Measurements from ENCODE around the gene LRMDA.

Gene LRMDA

DNA sequence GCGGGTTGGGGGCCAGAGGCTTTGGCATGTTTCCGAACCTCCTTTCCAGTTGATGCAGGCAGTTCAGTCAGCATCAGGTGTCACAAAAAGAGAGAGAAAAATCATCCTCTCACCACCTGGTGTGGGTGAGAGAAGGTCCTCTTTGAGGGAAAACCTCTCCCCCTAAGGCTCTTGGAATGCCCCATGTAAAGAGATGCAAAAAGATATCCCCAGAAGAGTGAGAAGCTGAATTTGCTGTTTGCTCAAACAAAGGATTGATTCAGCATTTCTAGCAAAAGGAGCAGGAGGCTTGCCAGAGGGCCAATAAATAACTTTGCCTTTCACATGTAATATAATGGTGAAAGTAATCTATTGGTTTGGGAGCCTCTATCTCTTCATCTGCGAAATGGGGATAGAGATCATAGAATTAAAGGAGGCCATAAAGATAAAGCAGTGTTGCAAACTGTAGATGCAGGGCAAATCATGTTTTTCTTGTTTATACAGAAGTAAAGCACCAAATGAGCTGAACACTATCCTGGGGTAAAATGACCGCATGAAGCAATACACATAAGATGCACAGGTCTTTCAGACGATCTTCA, 425.9 kb downstream of the LRMDA start:
- DNase-seq, result no peak

DNA sequence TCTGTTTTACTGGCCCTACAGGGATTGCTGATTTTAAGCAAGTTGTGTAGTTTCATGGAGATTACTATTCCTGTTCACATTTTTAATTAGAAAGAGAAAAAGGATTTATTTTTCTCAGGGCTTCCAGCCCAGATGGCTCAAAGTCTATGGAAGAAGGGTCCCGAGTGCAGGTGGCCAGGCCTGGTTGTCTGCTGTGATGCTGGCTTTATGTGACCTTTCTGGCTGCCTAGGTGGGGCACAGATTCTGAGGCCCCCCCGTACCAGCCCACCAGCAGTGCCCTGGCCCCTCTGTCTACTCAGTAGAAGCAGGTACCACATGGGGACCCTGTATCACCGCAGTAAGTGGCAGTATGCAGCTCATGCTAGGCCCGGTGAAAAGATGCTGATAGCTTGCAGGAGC, 426.5 kb downstream of the LRMDA start:
- DNase-seq, result no peak

DNA sequence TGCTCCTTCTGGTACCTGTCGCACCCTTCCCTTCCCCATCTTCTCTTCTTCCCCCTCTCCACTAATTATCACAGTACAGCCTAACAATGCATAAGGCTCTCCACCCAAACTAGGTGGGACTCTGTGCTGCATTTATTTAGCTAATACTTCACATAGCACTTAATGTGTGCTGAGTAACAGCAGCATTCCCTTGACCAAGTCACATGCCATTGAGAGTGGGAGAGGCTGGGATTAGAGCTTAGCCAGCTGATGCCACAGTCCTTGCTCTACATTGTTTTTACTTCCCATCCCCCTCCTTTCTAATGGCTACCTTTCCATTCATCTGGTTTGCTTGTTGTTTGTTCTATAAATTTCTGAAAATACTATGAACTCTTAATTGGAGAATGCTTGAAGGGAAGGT, 426.9 kb downstream of the LRMDA start:
- DNase-seq, result no peak

DNA sequence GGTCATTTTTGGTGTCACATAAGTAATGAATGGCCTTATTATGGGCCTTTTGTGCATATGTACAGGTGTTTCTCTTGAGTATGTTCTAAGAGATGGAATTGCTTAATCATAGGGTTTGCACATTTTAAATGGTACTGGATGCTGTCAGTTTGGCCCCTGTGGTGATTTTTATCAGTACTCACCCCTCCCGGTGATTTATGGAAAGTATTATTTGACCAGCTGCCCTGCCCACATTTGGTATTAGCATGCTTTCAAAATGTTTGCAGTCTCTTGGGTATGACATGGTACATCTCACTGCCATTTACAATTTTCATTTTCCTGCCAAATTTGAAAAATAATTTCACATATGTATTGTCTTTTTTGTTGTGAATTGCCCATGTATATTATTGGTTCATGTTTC, 427.7 kb downstream of the LRMDA start:
- no peak for DNase-seq

DNA sequence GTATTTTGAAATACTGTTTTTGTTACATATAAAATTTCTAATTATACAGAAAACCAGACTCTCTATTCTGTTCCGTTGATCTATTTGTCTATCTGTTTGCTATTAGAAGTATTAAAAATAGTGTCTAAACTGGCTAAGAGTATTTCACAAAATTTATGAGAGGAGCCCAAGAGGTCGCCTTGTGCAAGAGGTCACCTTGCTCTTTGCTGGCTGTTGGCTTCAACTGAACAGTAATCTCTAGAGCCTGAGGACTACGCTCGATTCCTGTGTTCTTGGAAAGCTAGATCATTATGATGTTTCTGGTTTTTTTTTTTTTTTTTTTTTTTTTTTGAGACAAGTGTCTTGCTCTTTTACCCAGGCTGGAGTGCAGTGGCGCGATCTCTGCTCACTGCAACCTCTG, 428.6 kb downstream of the LRMDA start:
- DNase-seq, result no peak

DNA sequence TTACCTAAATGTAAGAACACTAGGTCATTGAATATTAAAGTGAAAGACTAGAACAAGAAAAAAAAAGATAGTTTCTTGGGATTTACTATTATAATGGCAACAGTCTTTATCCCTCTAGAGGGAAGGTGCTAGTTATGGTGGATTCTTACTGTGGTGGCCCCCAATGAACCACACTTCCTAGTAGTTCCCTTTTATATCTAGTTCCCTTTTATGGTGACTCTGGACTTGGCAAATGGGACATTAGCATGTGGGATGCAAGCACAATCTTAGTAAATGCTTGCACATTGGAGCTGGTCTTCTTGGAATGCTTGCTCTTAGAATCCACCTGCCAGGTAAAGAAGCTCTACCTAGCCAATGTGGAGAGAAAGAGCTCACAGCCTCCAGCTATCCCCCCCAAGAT, 430.2 kb downstream of the LRMDA start:
- DNase-seq, result no peak

DNA sequence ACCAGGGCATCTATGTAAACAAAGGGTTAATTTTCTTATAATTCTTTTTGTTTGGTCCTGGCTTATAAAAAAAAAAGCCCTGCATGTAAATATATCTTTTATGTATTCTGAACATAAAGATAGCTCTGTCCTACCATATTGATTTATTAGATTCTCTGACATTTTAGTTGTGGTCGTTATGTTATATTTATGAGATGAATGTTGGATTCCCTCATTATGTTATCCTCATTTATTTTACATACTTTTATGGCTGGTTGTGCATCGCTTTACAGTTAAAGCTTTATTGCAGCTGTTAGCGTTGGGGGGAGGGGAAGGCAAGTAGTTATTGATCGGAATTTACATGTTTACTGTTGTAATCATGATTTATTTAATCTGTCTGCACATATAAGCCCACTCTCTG, 431.5 kb downstream of the LRMDA start:
- DNase-seq, result no peak

DNA sequence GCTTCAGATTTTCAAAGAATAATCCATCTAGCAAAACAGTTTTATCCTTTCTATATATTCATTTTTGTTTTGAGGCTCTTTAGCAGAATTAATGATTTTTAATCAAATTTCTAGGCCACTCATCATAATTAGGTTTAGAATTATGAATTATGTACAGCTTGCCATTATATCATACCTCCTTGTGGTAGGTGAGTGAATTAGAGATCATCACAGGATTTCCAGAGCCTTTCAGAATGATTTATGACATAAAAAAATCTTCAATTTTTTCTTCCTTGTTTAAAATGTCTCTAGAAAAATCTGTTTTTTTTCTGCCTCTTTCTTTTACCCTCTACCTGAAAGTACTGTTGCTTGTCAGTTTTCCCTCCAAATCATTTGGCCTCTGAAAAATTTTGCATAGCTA, 433.3 kb downstream of the LRMDA start:
- DNase-seq, result no peak

DNA sequence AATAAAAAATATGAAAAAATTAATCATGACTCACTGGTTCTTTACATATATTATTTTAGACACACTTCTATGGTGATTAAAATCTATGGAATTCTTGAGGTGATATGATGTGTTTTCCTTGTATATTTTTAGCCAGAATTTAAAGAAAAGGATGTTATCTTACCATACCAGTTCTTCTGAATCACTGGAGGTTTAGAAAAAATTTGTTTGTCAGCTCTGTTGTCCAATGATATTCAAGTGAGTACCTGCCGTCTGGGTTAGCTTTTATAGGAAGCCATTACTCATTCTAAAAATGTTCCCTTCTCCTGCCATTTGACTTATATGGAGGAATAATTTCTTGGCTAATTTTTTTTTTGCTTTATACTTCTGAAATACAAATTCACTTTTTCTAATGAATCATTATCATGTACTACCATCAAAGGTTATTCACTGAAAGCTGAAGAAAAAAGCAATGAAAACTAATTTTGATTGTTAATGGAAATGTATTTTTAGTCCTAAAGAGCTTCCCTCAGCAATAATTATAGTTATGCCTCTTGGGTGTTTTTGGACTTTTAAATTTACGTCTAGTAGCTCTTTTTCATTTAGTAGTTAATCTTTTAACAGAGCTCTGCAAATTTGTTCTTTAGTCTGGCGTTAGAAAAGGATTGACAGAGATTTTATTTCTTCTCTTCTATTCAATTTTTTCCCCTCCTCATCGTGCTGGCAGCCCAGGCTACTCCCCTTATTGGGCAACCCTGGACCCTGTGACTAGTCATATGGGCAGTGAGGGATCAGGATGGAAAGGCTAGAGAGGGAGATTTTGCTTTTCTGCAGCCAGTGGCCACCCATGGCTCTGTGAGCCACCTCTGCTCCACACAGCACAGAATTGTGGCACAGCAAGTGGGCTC, 434.2 kb downstream of the LRMDA start:
- DNase-seq, result no peak

DNA sequence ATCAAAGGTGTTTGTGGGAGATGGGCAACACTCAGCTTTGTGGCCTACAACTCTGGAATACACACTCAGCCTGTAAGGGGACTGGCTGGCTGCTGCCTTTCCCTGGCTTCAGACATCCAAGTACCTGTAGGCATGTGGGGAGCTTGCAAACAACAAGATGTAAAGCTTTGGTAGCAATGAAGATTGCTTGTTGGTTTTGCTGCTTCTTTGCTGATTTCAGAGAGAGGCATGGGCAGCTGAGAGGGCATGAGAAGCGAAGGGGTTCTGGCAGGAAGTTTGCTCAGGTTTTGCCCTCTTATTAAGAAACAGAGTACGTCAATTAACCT, 434.8 kb downstream of the LRMDA start:
- DNase-seq, result no peak

DNA sequence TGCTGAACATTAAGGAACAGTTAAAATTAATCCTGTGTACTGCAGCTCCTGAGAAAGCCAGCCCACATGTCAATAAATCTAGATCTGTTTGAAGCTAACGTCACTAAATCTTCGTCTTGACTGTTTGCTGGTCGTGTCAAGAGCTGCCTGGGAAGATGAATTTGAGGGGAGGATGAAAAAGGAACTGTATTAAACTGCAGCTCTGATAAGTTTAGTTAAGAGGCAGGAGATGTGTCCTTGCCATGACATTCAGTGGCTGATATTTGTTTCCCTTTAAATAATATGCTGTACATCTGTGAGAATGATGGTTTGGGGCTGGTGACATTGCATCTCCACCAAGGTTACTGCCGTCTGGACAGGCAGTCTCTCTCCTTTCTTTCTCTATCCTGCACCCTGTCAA, 435.3 kb downstream of the LRMDA start:
- no peak for DNase-seq

DNA sequence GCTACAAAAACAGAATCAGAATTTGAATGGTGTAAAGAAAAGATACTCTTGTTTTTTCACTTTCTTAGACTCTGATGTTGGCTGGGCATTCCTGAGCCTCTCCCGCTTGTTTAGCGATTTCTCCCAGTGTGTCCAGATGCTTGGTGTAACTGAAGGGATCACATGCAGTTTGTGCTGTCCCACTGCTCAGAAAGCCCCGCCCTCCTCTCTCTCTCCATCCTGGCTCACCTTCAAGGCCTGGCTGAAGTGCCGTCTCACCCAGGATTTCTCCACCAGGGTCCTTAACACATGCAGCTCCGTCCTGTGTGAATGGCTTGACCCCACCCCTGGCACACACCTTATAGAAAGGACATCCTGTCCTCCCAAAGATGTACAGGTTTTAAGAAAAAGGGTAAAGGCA, 437.1 kb downstream of the LRMDA start:
- DNase-seq, result no peak

DNA sequence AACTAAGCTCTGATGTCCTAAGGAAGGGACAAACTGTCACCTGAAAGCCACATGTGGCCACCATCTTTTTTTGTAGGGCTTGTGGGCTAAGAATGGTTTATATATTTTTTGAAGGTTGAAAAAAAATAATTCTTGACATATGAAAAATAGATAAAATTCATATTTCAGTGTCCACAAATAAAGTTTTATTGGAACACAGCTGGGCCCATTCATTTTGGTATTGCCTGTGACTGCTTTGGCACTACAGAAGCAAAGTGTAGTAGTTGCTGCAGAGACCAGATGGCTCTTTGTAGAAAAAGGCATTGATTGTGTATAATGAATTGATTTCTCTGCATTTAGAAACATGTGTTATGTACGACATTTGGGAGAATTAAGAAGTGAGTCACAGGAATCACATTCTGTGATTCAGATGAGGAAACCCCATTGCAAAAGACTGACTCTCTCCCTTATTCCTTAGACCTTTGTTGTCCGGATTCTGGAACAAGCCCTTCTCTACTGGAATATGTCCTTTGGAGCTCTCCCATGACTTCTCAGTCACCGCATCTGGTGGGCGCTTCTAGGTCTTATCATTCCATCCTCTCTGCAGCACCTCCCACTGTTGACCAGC, 438.7 kb downstream of the LRMDA start:
- no peak for DNase-seq

DNA sequence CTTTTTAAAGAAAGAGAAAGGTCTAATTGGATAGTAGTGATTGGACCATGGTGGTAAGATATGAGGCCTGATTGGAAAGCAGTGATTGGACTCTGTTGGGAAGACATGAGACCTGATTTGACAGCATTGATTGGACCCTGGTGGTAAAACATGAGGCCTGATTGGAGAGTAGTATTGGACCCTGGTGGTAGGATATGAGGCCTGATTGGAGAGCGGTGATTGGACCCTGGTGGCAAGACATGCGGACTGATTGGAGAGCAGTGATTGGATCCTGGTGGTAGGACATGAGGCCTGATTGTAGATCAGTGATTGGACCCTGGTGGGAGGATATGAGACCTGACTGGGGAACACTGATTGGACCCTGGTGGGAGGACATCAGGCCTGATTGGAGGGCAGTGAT, 444.3 kb downstream of the LRMDA start:
- no peak for DNase-seq

DNA sequence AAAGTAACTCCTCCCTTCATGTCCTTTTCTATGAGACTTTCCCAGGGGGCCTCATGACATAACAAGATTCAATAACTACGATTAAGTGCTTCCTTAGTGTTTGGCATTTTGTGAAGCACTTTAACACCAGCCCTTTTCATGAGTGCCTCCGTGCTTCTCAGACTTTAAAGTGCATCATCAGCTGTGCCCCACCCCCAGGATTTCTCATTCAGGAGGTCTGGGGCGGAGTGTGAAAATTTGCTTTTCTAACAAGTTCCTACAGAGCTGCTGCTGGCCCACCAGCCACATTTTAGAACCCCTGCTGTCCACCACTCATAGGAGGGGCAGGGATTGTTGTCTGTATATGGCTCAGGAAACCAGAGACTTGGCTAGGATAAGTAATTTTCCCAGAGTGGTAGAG, 445.3 kb downstream of the LRMDA start:
- DNase-seq, result no peak

DNA sequence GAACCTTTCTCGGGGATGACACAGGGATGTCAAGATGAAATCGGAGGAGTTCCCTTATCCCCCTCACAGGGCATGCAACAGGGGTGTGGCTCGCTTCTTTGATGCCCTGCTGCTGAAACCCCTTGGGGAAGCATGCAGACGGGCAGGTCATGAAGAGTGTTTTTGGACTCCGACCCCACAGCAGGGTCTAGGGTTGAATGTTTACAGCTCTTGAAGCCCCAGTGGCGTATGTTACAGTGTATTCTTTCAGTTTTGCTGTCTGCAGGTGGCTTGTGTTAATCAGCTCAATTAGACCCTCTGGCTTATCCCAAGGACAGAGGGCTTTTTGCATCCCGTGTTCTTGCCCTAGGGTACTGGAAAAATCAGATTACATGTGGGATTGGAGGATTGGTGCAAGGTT, 446.5 kb downstream of the LRMDA start:
- DNase-seq, result no peak

DNA sequence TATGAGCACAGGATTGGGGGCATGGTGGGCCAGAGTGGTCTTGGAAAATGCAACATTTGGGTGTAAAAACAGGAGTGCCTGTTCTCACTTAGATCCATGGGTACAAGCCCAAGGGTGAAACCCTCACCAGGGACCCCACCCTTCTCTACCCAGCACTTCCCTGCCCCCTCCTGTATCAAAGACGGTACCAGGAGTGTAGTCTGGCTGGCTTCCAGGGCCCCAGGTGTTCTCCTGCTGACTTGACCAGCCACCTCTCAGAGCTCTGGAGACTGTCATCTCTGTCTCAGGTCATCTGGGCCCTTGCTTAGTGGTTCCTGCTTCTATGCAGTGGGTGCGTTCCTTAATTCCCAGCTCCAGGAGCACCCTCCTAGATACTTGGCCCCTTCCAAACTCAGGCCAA, 447.2 kb downstream of the LRMDA start:
- no peak for DNase-seq

DNA sequence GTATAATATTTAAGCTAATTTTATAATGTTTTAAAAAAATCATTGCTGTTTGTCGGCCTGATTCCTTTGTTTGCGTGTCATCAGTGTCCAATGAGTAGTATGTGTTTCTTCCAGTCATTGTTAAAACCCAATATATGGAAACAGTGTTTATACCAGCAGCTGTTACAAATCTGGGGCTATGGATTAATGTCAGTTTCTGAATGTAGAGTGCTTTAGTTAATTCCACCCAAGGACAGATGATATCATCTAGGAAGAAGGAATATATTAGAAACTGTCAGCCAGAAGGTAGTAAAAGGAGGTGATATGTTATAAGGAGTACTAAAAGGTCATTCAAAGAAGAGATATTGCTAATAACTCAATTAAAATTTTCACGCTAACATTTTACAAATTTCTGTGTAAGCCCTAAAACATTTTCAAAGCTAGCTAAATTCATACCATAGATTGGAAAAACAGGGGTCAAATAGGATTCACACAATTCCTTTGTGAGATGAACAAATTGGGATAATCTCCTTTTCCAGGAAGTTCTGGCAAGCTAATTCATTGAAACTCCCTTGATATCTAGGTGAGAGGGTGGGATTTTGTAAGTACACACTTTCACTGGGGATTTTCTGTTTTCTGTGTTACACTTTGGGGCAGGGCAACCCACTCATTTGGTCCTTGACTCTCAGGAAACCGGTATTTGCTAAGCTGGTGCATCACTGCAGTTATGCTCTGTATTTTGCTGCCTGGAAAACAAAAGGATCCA, 448.8 kb downstream of the LRMDA start:
- no peak for DNase-seq

DNA sequence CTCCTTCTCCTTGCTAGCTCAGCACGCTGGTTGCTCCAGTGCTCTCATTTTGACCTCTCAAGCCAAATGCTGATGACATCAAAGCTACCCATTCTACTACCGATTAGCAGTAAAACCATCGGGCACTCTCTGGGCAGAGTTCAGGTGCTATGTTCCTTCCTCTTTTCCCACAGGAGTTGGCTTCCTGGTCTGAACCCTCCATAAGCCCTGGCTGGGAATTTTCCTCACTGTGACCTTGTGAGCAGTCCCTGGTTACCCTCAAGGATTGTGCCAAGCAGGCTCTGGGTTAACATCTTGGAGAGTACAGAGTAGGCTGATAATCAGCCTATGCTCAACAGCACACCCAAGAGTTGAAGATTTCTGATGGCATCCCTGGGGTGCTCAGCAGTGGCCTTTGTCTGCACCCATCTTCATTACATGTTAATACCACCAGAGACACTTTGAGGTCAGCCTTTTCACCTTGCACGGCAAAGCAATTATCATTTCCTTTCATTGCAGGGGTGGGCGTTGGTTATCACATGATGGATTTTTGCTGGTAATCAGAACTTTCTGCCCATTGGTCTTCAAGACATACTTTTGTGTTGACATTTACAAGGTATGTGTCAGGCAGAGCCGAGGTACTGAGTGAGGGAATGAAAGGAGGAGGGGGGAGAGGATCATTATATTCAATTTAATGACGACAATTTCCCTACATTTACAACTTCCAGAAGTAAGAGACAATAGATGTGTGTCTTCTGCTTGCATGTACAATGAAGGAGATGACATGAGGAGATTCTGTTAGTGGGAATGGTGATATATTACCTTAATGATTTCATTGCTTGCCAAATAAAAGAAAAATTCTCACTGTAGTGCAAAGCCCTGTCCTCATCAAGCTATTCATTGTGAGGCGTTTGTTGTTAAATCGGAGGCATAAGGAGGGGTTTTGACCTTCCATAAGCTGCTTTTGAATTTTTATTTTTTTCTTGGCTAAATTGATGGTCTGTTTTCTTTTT, 452.0 kb downstream of the LRMDA start:
- DNase-seq, result no peak

DNA sequence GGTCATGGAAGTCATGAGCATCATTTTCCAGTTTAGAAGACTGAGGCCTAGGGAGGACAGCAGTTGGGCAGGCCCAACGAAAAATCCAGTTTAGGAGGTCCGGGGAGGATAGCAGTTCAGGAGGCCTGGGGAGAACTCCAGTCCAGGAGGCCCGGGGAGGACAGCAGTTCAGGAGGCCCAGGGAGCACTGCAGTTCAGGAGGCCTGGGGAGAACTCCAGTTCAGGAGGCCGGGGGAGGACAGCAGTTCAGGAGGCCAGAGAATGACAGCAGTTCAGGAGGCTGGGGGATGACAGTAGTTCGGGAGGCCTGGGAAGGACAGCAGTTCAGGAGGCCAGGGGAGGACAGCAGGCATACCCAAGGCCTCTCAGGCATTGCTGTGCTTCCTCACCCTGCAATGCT, 453.4 kb downstream of the LRMDA start:
- no peak for DNase-seq

DNA sequence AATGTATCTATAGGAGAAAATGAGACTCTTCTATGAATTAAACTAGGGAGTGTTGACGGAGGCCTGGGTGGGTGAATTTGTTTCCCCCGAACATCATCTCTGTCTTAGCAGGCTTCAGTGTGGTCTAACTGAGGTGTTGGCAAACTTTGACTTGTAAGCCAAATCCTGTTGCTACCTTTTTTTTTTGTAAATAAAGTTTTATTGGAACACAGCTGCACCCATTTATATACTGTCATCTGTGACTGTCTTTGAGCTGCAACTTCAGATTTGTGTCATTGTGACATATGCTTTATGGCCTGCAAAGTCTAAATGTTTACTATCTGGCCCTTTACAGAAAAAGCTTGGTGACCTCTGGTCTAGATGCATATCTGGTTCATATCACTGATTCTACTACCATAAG, 455.9 kb downstream of the LRMDA start:
- no peak for DNase-seq

DNA sequence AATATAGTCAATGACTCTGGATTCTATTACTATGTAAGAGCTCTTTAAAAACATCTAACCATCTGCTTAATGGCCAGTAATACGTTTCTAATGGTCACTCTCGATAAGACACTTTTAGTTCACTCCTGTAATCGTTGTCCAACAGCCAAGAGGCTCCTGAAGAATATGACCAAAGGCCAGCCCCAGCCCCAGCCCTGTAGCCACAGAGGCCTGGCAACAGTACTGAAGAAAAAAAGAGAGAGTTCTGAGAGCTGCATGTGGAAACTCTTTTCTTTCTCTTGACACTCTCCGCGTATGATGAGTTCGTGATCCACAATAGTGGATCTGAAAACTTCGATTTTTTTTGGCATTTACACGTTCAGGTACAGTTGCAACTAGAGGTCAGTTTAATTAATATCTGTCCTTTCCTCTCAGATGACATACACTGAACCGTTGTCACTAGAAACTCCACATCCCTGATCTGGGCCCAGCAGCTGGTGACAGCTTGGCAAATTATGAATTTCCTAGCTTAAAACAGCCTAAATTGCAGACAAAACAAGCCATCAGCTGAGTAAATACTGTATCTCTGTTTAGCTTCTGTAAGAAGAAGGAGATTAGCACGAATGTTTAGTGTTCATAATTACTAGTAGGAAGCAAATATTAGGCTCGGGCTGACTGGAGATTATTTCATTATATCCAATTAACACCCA, 456.7 kb downstream of the LRMDA start:
- DNase-seq, result no peak
